Endothelial cell of umbilical vein (primary cell): ENCODE data around the gene HSD17B8. TPM values are rescaled to one million over a fixed set of nuclear protein-coding genes. Genes with fewer than 3 reads are reported as not detected.

Source experiments
- BruUV-seq: library from RNA; stranded (reverse); fragments of 400-500 nt; replicated peaks from 2 replicates; lab custom pipeline; 2021; lab: Mats Ljungman, UMichigan
- CTCF ChIA-PET: fragments of 300-600, 350-600 bp; sonication (Branson Sonifier 250); formaldehyde crosslinking; loops from one replicate; lab custom pipeline; 2021; ENCODE audit warnings: antibody characterized with exemption, inconsistent platforms; lab: Charles Lee
- POLR2A ChIA-PET: fragments of 300-600, 350-600 bp; sonication (Branson Sonifier 250); formaldehyde crosslinking; loops from one replicate; lab custom pipeline; 2021; ENCODE audit warnings: antibody characterized with exemption, inconsistent platforms; lab: Charles Lee
- DNase-seq: peaks from one replicate; pipeline ENCODE4 v3.0.0-alpha.2; 2011; ENCODE audit warnings: low read depth, low spot score
- FAIRE-seq: peaks from 2 replicates; lab custom pipeline; 2011; peaks lifted over from hg19 to GRCh38; lab: Jason Lieb, UNC
- H2AFZ ChIP-seq: 2 replicates; pipeline ENCODE4 v1.6.0; 2012; ENCODE audit warnings: low read depth, low read length, control low read depth, inconsistent platforms
- H3K27ac ChIP-seq: 2 replicates; pipeline ENCODE4 v1.5.1; 2011; ENCODE audit warnings: low read depth, mild to moderate bottlenecking, control low read depth, low read length, moderate library complexity; ENCODE audit not compliant: insufficient read depth
- H3K27me3 ChIP-seq, 2 experiments: 2 replicates each; pipeline versions ENCODE4 v1.6.0 to v1.6.1; 2011; ENCODE audit warnings: low read length in 2 of 2, mixed read lengths in 1 of 2; ENCODE audit not compliant: control insufficient read depth in 2 of 2, insufficient read depth in 2 of 2
- H3K36me3 ChIP-seq, 2 experiments: 2 replicates in 1 of 2; 3 replicates in 1 of 2; pipeline ENCODE4 v1.5.1; 2011; ENCODE audit warnings: low read length in 2 of 2, mild to moderate bottlenecking in 1 of 2, moderate library complexity in 1 of 2; ENCODE audit not compliant: control insufficient read depth in 2 of 2, insufficient read depth in 2 of 2; ENCODE audit errors: extremely low read depth in 1 of 2
- H3K4me1 ChIP-seq: 3 replicates; pipeline ENCODE4 v1.5.1; 2011; ENCODE audit warnings: mild to moderate bottlenecking, low read length; ENCODE audit not compliant: control insufficient read depth, insufficient read depth; ENCODE audit errors: extremely low read depth
- H3K4me2 ChIP-seq: 2 replicates; pipeline ENCODE4 v1.6.1; 2011; ENCODE audit warnings: low read length, control low read depth, mixed read lengths; ENCODE audit not compliant: insufficient read depth
- H3K4me3 ChIP-seq, 3 experiments: fragments of 200-600 bp in 1 of 3; sonication (generic), shearing (Covaris generic) in 1 of 3; replicated peaks in 1 of 3; 2 replicates each; pipeline ENCODE4 v1.5.1; 2011 to 2016; ENCODE audit warnings: control low read depth in 3 of 3, low read length in 3 of 3, mild to moderate bottlenecking in 2 of 3, inconsistent platforms in 1 of 3, low read depth in 1 of 3, moderate library complexity in 1 of 3; ENCODE audit not compliant: insufficient read depth in 1 of 3
- H3K79me2 ChIP-seq: 2 replicates; pipeline ENCODE4 v1.6.0; 2012; ENCODE audit warnings: low read length, inconsistent platforms; ENCODE audit not compliant: control insufficient read depth, insufficient read depth
- H3K9ac ChIP-seq: replicated peaks from 2 replicates; pipeline ENCODE3; 2011; ENCODE audit warnings: low read length, control low read depth; ENCODE audit not compliant: insufficient read depth; ENCODE audit errors: extremely low read depth
- H3K9me1 ChIP-seq: replicated peaks from 3 replicates; pipeline ENCODE4 v1.6.0; 2011; ENCODE audit warnings: mild to moderate bottlenecking, low read length; ENCODE audit not compliant: control insufficient read depth, insufficient read depth; ENCODE audit errors: extremely low read depth
- H3K9me3 ChIP-seq: replicated peaks from 2 replicates; pipeline ENCODE4 v1.5.1; 2012; ENCODE audit warnings: low read length, inconsistent platforms; ENCODE audit not compliant: control insufficient read depth, insufficient read depth
- H4K20me1 ChIP-seq: replicated peaks from 2 replicates; pipeline ENCODE3; 2011; ENCODE audit warnings: mild to moderate bottlenecking, low read length; ENCODE audit not compliant: control insufficient read depth, insufficient read depth; ENCODE audit errors: extremely low read depth
- JUN ChIP-seq: IDR thresholded peaks from 2 replicates; pipeline ENCODE4 v1.6.1; 2011; ENCODE audit warnings: borderline replicate concordance, low read depth; ENCODE audit not compliant: insufficient read length, insufficient read depth
- POLR2A ChIP-seq: IDR thresholded peaks from 2 replicates; pipeline ENCODE4 v1.6.1; 2012; ENCODE audit warnings: low read depth, mild to moderate bottlenecking, control low read depth, low read length
- POLR2AphosphoS5 ChIP-seq: IDR thresholded peaks from 2 replicates; pipeline ENCODE4 v1.6.1; 2012; ENCODE audit warnings: low read depth, mild to moderate bottlenecking, control low read depth, low read length, moderate library complexity; ENCODE audit not compliant: insufficient read depth
- dilution Hi-C: fragments of 300-500 bp; cut with MboI; formaldehyde crosslinking; loops from one replicate; pipeline ENCODE4 v1.15.0; 2019; ENCODE audit warnings: low sequenced_read_pairs; ENCODE audit not compliant: extremely low pct_ligation_motif_present
- intact Hi-C: fragments of 100-400 bp; cut with micrococcal nuclease; formaldehyde crosslinking; loops from one replicate; pipeline ENCODE4 v1.10.0; 2022
- polyA plus RNA-seq, 4 experiments: library from polyadenylated mRNA; depleted of rRNA in 3 of 4; stranded (reverse) in 3 of 4; unstranded in 1 of 4; fragments of >200 nt; gene quantifications; 2 replicates each; pipeline versions ENCODE4 v1.2.1 to v1.2.3, GENCODE V29; 2011 to 2012; ENCODE audit warnings: missing spikeins in 1 of 4
- total RNA-seq: library from RNA; stranded (reverse); gene quantifications from 2 replicates; pipeline ENCODE4 v1.2.3, GENCODE V29; 2021
- TF ChIP-seq, protein P1 (sequence below), 2 donors: IDR thresholded peaks; 1 replicate in 1 of 2; 2 replicates in 1 of 2; pipeline ENCODE4 v1.5.1; 2011; ENCODE audit warnings: low read length in 2 of 2, mild to moderate bottlenecking in 2 of 2, moderate library complexity in 2 of 2, control low read depth in 1 of 2, inconsistent platforms in 1 of 2, low read depth in 1 of 2; ENCODE audit not compliant: insufficient read depth in 1 of 2; ENCODE audit errors: extremely low read depth in 1 of 2

HSD17B8 gene
- total and polyA plus RNA-seq, 2 donors (not counting 3 experiments of a cell fraction or from before 2014, with no cell fraction given): 4.0 to 8.2 TPM

DNA sequence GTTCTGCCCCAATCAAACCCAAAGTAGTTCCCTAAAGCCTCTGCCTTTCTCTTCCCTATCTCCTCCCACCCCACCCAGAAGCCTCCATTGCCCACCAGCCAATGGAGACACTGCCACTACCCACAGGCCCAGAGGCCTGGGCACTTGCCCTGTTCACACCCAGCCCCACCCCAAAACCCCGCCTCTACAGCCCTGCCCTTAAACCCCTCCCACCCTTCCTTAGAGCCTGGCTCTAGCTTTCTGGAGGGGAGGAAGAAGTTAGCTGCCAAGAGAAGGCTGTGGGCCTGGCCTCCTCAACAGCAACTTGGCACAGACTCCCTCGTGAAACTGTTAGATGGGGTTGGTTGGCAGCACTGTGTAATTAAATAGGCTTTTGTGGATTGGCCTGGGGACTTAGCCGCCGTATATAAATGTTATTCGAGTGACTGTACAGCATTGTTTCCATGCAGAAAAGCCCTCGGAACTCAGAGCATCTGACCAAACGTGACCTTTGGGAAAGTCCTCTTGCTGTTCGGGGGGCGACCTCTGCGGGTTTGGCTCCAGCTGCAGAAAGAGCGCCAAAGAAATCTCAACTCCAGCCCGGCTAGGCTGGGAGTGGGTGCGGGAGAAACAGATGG is 43.6 kb upstream of the HSD17B8 start:
- Histone ChIP-seq H2AFZ (peak overlapping the region; percentile 60), H3K4me1 (no peaks in the 10 kb centered on the region), H3K9me3 (no peaks in the 10 kb centered on the region), H3K4me3 (no peak overlapping the region), H3K4me2 (no peak overlapping the region), H4K20me1 (no peaks in the 10 kb centered on the region), H3K79me2 (no peaks in the 10 kb centered on the region), H3K27me3 (no peaks in the 10 kb centered on the region), H3K36me3 (no peaks in the 10 kb centered on the region), H3K9me1 (no peaks in the 10 kb centered on the region), H3K27ac (no peak overlapping the region), H3K9ac (no peak overlapping the region)
- ChIA-PET CTCF (interaction anchor here (0.7 to 6.6 kb wide), 14 partner anchors 10 to 87 kb away, joined by 3 to 99 read pairs (median 4); no protein-coding TSS in a partner anchor), POLR2A (interaction anchor here (0.6 kb wide), 1 partner anchor 285 kb away, joined by 6 read pairs; no protein-coding TSS in a partner anchor)
- TF ChIP-seq JUN (no peak), POLR2AphosphoS5 (no peak)
- BruUV-seq: no TSS peak
- peak; percentile 5 for DNase-seq
- intact Hi-C loops (loop anchor here (1.0 kb wide), 2 partner anchors 36 to 87 kb away; no protein-coding TSS in a partner anchor), dilution Hi-C loops (no loop called here)
- FAIRE-seq: no peak

DNA sequence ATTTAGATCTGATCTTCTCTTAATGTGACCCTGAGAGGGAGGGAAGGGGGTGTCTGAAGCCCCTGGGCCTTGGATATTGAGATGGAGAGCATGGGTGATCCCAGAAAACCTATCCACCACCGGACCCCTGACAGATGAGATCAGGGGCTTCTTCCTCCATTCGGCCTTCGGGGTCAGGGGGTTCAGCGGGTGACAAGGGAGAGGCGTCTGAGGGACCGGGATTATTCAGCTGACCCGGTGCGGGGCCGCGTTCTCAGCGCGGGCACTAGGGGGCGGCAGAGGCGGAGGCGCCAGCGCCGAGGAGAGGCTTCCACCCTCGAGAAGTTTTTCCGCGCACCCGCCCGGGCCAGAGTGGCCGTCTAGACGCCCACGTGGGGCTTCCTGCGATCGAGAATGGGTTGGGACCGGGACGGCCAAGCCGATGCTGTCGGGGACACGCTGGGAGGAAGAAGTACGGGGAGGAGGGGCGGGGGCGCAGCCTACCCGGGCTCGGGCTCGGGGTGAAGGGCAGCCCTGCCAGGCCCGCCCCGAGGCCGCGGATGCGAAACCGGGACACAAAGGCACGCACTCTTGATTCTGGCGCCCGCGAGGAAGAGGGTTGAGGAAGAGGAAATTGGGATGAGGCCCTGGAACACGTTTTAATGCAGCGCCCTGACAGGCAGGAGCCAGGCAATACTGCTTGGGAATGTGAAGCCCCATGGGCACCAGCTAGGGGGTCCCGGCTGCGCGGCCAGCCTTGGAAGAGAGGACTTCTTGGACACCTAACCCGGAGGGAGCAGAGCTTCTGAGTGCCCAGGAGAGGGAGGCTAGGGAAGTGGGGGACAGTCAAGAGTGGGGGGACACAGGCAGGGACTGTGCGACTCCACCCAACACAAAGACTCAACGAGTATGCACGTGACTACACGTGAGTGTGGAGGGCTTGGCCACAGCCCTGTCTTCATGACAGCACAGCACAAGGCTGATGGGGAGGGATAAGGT is 42.8 kb upstream of the HSD17B8 start:
- Histone ChIP-seq H3K9me1 (no peaks in the 10 kb centered on the region), H3K9me3 (no peaks in the 10 kb centered on the region), H3K27me3 (no peaks in the 10 kb centered on the region), H2AFZ (peak overlapping the region; percentile 76), H3K4me3 (peak overlapping the region; percentile 25 to 31 (median 30)), H4K20me1 (no peaks in the 10 kb centered on the region), H3K4me2 (peak overlapping the region; percentile 66), H3K4me1 (no peaks in the 10 kb centered on the region), H3K27ac (no peak overlapping the region), H3K79me2 (no peaks in the 10 kb centered on the region), H3K9ac (peak overlapping the region; percentile 35), H3K36me3 (no peaks in the 10 kb centered on the region)
- ChIA-PET CTCF (interaction anchor here (0.7 to 6.6 kb wide), 15 partner anchors 11 to 86 kb away, joined by 3 to 99 read pairs (median 5); no protein-coding TSS in a partner anchor), POLR2A (interaction anchor here (0.6 kb wide), 1 partner anchor 284 kb away, joined by 6 read pairs; no protein-coding TSS in a partner anchor)
- DNase-seq: peak; percentile 63
- peak; percentile 75 for FAIRE-seq
- no TSS peak for BruUV-seq
- TF ChIP-seq, protein P1, sequence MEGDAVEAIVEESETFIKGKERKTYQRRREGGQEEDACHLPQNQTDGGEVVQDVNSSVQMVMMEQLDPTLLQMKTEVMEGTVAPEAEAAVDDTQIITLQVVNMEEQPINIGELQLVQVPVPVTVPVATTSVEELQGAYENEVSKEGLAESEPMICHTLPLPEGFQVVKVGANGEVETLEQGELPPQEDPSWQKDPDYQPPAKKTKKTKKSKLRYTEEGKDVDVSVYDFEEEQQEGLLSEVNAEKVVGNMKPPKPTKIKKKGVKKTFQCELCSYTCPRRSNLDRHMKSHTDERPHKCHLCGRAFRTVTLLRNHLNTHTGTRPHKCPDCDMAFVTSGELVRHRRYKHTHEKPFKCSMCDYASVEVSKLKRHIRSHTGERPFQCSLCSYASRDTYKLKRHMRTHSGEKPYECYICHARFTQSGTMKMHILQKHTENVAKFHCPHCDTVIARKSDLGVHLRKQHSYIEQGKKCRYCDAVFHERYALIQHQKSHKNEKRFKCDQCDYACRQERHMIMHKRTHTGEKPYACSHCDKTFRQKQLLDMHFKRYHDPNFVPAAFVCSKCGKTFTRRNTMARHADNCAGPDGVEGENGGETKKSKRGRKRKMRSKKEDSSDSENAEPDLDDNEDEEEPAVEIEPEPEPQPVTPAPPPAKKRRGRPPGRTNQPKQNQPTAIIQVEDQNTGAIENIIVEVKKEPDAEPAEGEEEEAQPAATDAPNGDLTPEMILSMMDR (IDR thresholded peaks at IDR 0.05; ENCODE audit: extremely low read depth in 1 of 2, insufficient read depth in 1 of 2, low read depth in 1 of 2, low read length in 2 of 2): peak; percentile 94 to 98
- TF ChIP-seq POLR2A: no peak
- dilution Hi-C loops (no loop called here), intact Hi-C loops (loop anchor here (1.0 kb wide), 2 partner anchors 36 to 87 kb away; no protein-coding TSS in a partner anchor)
